Mesenchymal stem cell (in vitro differentiated cells and primary cell): ENCODE measurements around the gene MIER3.

ENCODE experiments used
- DNase-seq: peaks from one replicate; pipeline ENCODE4 v3.0.0-alpha.2; 2013
- H2AFZ ChIP-seq: one replicate; pipeline ENCODE4 v1.6.1; 2013; ENCODE audit warnings: low read depth, mild to moderate bottlenecking, control low read depth, inconsistent platforms, low read length, moderate library complexity
- H2AK5ac ChIP-seq: 2 replicates; pipeline ENCODE4 v1.6.1; 2013; ENCODE audit warnings: low read length, moderate library complexity, mild to moderate bottlenecking, inconsistent platforms; ENCODE audit not compliant: severe bottlenecking
- H2BK120ac ChIP-seq: one replicate; pipeline ENCODE4 v1.6.1; 2013; ENCODE audit warnings: low read depth, mild to moderate bottlenecking, inconsistent platforms, low read length, moderate library complexity
- H2BK12ac ChIP-seq, 2 experiments: one replicate each; pipeline ENCODE4 v1.6.1; 2013; ENCODE audit warnings: inconsistent platforms in 2 of 2, low read length in 2 of 2, mild to moderate bottlenecking in 2 of 2, moderate library complexity in 2 of 2, control low read depth in 1 of 2
- H2BK15ac ChIP-seq: one replicate; pipeline ENCODE4 v1.6.1; 2013; ENCODE audit warnings: mild to moderate bottlenecking, low read depth, inconsistent platforms; ENCODE audit not compliant: poor library complexity, severe bottlenecking
- H2BK5ac ChIP-seq: 2 replicates; pipeline ENCODE4 v1.6.1; 2013; ENCODE audit warnings: low read depth, mild to moderate bottlenecking, low read length, control low read depth, inconsistent platforms; ENCODE audit not compliant: poor library complexity, severe bottlenecking
- H3K14ac ChIP-seq, 2 experiments: one replicate each; pipeline ENCODE4 v1.6.1; 2013; ENCODE audit warnings: inconsistent platforms in 2 of 2, low read length in 2 of 2, control low read depth in 1 of 2, mild to moderate bottlenecking in 1 of 2, moderate library complexity in 1 of 2
- H3K18ac ChIP-seq, 2 experiments: one replicate each; pipeline ENCODE4 v1.6.1; 2013; ENCODE audit warnings: inconsistent platforms in 2 of 2, low read length in 2 of 2, control low read depth in 1 of 2, low read depth in 1 of 2, mild to moderate bottlenecking in 1 of 2
- H3K23ac ChIP-seq, 2 experiments: one replicate each; pipeline ENCODE4 v1.6.1; 2013; ENCODE audit warnings: inconsistent platforms in 2 of 2, low read length in 2 of 2, mild to moderate bottlenecking in 2 of 2, moderate library complexity in 2 of 2, control low read depth in 1 of 2
- H3K27ac ChIP-seq: 2 replicates; pipeline ENCODE4 v1.5.1; 2013; ENCODE audit warnings: mild to moderate bottlenecking, moderate library complexity, low read length, control low read depth, inconsistent platforms; ENCODE audit not compliant: poor library complexity, severe bottlenecking
- H3K27me3 ChIP-seq, 2 experiments: 2 replicates each; pipeline versions ENCODE4 v1.6.1 to v1.7.0; 2013; ENCODE audit warnings: low read length in 2 of 2, mild to moderate bottlenecking in 2 of 2, moderate library complexity in 2 of 2, control low read depth in 1 of 2, inconsistent platforms in 1 of 2; ENCODE audit not compliant: control insufficient read depth in 1 of 2, insufficient read depth in 1 of 2
- H3K36me3 ChIP-seq, 2 experiments: 2 replicates each; pipeline versions ENCODE4 v1.6.1 to v1.7.0; 2013; ENCODE audit warnings: low read length in 2 of 2, control low read depth in 1 of 2, inconsistent platforms in 1 of 2, low read depth in 1 of 2, mild to moderate bottlenecking in 1 of 2; ENCODE audit not compliant: insufficient read depth in 2 of 2, control insufficient read depth in 1 of 2
- H3K4ac ChIP-seq, 2 experiments: one replicate each; pipeline ENCODE4 v1.6.1; 2013; ENCODE audit warnings: inconsistent platforms in 2 of 2, low read length in 2 of 2, mild to moderate bottlenecking in 2 of 2, moderate library complexity in 2 of 2, control low read depth in 1 of 2, low read depth in 1 of 2
- H3K4me1 ChIP-seq: 2 replicates; pipeline ENCODE4 v1.6.1; 2013; ENCODE audit warnings: low read depth, low read length, control low read depth; ENCODE audit not compliant: control insufficient read depth, insufficient read depth
- H3K4me2 ChIP-seq: 2 replicates; pipeline ENCODE4 v1.6.1; 2013; ENCODE audit warnings: low read length, mild to moderate bottlenecking, inconsistent platforms; ENCODE audit not compliant: poor library complexity, severe bottlenecking
- H3K4me3 ChIP-seq, 2 experiments: 2 replicates each; pipeline versions ENCODE4 v1.5.1 to v1.7.0; 2013; ENCODE audit warnings: low read length in 2 of 2, mild to moderate bottlenecking in 2 of 2, control low read depth in 1 of 2, low read depth in 1 of 2; ENCODE audit not compliant: insufficient read depth in 1 of 2
- H3K79me1 ChIP-seq: replicated peaks from 2 replicates; pipeline ENCODE4 v1.6.1; 2013; ENCODE audit warnings: mild to moderate bottlenecking, control low read depth, low read length, inconsistent platforms; ENCODE audit not compliant: poor library complexity, severe bottlenecking
- H3K9ac ChIP-seq: 2 replicates; pipeline ENCODE4 v1.7.0; 2013; ENCODE audit warnings: mild to moderate bottlenecking, low read length, moderate library complexity
- H3K9me3 ChIP-seq: 2 replicates; pipeline ENCODE4 v1.7.0; 2013; ENCODE audit warnings: mild to moderate bottlenecking, low read length; ENCODE audit not compliant: control insufficient read depth
- H4K8ac ChIP-seq: one replicate; pipeline ENCODE4 v1.6.1; 2013; ENCODE audit warnings: inconsistent platforms, mild to moderate bottlenecking, low read length, moderate library complexity
- H4K91ac ChIP-seq: one replicate; pipeline ENCODE4 v1.6.1; 2013; ENCODE audit warnings: mild to moderate bottlenecking, low read length, inconsistent platforms
- WGBS: methylation state at CpG from one replicate; pipeline ENCODE4 v1.1.7; 2013; ENCODE audit warnings: mixed read lengths; 5-methylcytosine and 5-hydroxymethylcytosine counted together

Gene MIER3

DNA sequence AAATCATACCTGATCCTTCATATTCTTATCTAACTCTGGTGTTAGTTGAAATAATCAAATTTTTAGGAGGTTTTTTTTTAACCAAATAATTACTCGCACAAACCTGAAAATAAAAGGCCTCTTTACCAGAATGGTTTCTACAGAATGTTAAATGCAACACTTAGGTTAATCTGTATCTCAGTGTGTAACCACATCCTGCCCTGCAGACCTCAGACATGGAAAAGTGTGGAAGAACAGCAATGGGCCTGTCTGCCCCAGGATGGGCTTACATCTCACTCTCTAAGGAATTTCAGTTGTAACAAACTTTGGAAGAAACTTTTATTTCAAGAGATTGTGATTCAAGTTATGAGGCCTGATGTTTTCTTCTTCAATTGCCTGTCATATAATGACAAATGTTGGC, 32.5 kb upstream of the MIER3 start:
- Histone ChIP-seq H3K14ac (no peak overlapping the region), H3K36me3 (no peaks in the 10 kb centered on the region), H2BK120ac (no peak overlapping the region), H3K79me1 (no peaks in the 10 kb centered on the region), H3K9ac (no peak overlapping the region), H3K4me1 (no peaks in the 10 kb centered on the region), H3K27ac (peak overlapping the region; percentile 79), H3K27me3 (peaks cover 0 to 11% of the 10 kb centered on the region in 2 experiments), H2BK5ac (no peak overlapping the region), H4K91ac (no peak overlapping the region), H2BK15ac (no peak overlapping the region), H3K23ac (no peak overlapping the region), H3K4ac (no peak overlapping the region), H3K4me3 (no peak overlapping the region), H2BK12ac (no peak overlapping the region), H3K9me3 (no peaks in the 10 kb centered on the region), H3K4me2 (no peak overlapping the region), H3K18ac (no peak overlapping the region), H4K8ac (no peak overlapping the region), H2AFZ (no peak overlapping the region), H2AK5ac (no peak overlapping the region)
- peak; percentile 30 for DNase-seq
- WGBS, result no CpG with 5 or more reads among the region's 1 CpG

GRCh38 chr5:56983593-56984361, 31.9 kb upstream of the MIER3 start:
- no peak overlapping the region for H2BK5ac ChIP-seq
- no peak overlapping the region for H3K18ac ChIP-seq
- no peak overlapping the region for H3K23ac ChIP-seq
- no peak overlapping the region for H2AFZ ChIP-seq
- H3K9me3 ChIP-seq, result no peaks in the 10 kb centered on the region
- H2BK12ac ChIP-seq, result no peak overlapping the region
- no peak overlapping the region for H3K14ac ChIP-seq
- no peaks in the 10 kb centered on the region for H3K4me1 ChIP-seq
- H4K91ac ChIP-seq, result no peak overlapping the region
- H3K9ac ChIP-seq, result no peak overlapping the region
- H3K4me3 ChIP-seq, result no peak overlapping the region
- DNase-seq, result peak; percentile 19
- H3K4ac ChIP-seq, result no peak overlapping the region
- H2BK120ac ChIP-seq, result no peak overlapping the region
- peak overlapping the region; percentile 56 for H3K27ac ChIP-seq
- H3K27me3 ChIP-seq, result peaks cover 0 to 14% of the 10 kb centered on the region in 2 experiments
- H2AK5ac ChIP-seq, result no peak overlapping the region
- no peak overlapping the region for H3K4me2 ChIP-seq
- H3K79me1 ChIP-seq, result no peaks in the 10 kb centered on the region
- no peak overlapping the region for H2BK15ac ChIP-seq
- 0% methylated on average over 1 of the region's 1 CpG for WGBS
- no peaks in the 10 kb centered on the region for H3K36me3 ChIP-seq
- H4K8ac ChIP-seq, result no peak overlapping the region

- no peak overlapping the region for H2BK12ac ChIP-seq
- no peak overlapping the region for H3K9ac ChIP-seq
- no peak overlapping the region for H2AFZ ChIP-seq
- H4K8ac ChIP-seq, result no peak overlapping the region
- H3K4ac ChIP-seq, result no peak overlapping the region
- no peak overlapping the region for H3K4me3 ChIP-seq
- WGBS, result 91% methylated on average over 3 of the region's 4 CpGs
- H2AK5ac ChIP-seq, result no peak overlapping the region
- no peaks in the 10 kb centered on the region for H3K9me3 ChIP-seq
- no peaks in the 10 kb centered on the region for H3K36me3 ChIP-seq
- no peak overlapping the region for H3K23ac ChIP-seq
- H2BK120ac ChIP-seq, result no peak overlapping the region
- H3K4me2 ChIP-seq, result no peak overlapping the region
- H3K14ac ChIP-seq, result no peak overlapping the region
- H3K27me3 ChIP-seq, result peaks cover 0 to 14% of the 10 kb centered on the region in 2 experiments
- no peak overlapping the region for H2BK15ac ChIP-seq
- no peak overlapping the region for H3K18ac ChIP-seq
- DNase-seq, result no peak
- no peak overlapping the region for H3K27ac ChIP-seq
- no peaks in the 10 kb centered on the region for H3K4me1 ChIP-seq
- H2BK5ac ChIP-seq, result no peak overlapping the region
- no peaks in the 10 kb centered on the region for H3K79me1 ChIP-seq
- no peak overlapping the region for H4K91ac ChIP-seq
Observed at GRCh38 chr5:56981548-56982315, 29.8 kb upstream of the MIER3 start.

DNA sequence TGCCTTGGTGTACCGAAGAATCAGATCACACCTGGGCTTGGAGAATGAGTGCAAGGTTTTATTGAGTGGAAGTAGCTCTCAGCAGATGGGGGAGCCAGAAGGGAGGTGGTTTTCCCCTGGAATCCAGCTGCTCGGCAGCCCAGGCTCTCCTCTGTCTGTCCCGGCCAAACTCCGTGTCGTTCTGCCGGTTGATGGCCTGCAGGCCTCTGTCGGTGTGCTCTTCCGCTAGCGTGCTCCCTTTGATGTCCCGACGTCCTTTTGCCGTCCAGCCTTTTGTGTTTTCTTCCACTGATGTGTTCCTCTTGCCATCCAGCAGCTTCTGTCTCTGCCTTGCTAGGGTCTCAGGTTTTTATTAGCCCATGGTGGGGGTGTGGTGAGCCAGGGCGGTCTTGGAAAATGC, 28.0 kb upstream of the MIER3 start:
- H2BK120ac ChIP-seq, result no peak overlapping the region
- no peak for DNase-seq
- no peak overlapping the region for H3K14ac ChIP-seq
- H3K18ac ChIP-seq, result no peak overlapping the region
- no peak overlapping the region for H4K8ac ChIP-seq
- H3K9ac ChIP-seq, result no peak overlapping the region
- no peak overlapping the region for H3K23ac ChIP-seq
- no peak overlapping the region for H3K4ac ChIP-seq
- H4K91ac ChIP-seq, result no peak overlapping the region
- no peak overlapping the region for H2AK5ac ChIP-seq
- H3K4me1 ChIP-seq, result no peaks in the 10 kb centered on the region
- no peak overlapping the region for H2BK5ac ChIP-seq
- no peak overlapping the region for H3K4me2 ChIP-seq
- no peaks in the 10 kb centered on the region for H3K79me1 ChIP-seq
- no peak overlapping the region for H3K27ac ChIP-seq
- no peaks in the 10 kb centered on the region for H3K36me3 ChIP-seq
- H2BK15ac ChIP-seq, result no peak overlapping the region
- H2AFZ ChIP-seq, result no peak overlapping the region
- no peaks in the 10 kb centered on the region for H3K9me3 ChIP-seq
- H3K4me3 ChIP-seq, result no peak overlapping the region
- H3K27me3 ChIP-seq, result peaks cover 0 to 20% of the 10 kb centered on the region in 2 experiments
- no peak overlapping the region for H2BK12ac ChIP-seq
- WGBS, result 78% methylated on average over 13 of the region's 13 CpGs
